Ectodermal cell (in vitro differentiated cells): ENCODE results near the gene PAX4.
A peak's percentile ranks its signal among the peaks of the same experiment; 100 is the strongest.

Experiments used
- H3K27ac ChIP-seq: 2 replicates; pipeline ENCODE4 v1.7.0; 2013; ENCODE audit warnings: mild to moderate bottlenecking, low read depth, low read length; ENCODE audit not compliant: insufficient read depth, poor library complexity, severe bottlenecking
- H3K27me3 ChIP-seq: 2 replicates; pipeline ENCODE4 v1.7.0; 2013; ENCODE audit warnings: mild to moderate bottlenecking, low read length; ENCODE audit not compliant: insufficient read depth, control insufficient read depth, poor library complexity, severe bottlenecking
- H3K36me3 ChIP-seq: one replicate; pipeline ENCODE4 v1.7.0; 2013; ENCODE audit warnings: low read length; ENCODE audit not compliant: control insufficient read depth, insufficient read depth
- H3K4me1 ChIP-seq: one replicate; pipeline ENCODE4 v1.7.0; 2013; ENCODE audit warnings: low read length; ENCODE audit not compliant: control insufficient read depth, insufficient read depth
- H3K4me3 ChIP-seq: 2 replicates; pipeline ENCODE4 v1.7.0; 2013; ENCODE audit warnings: low read depth, low read length, control low read depth; ENCODE audit not compliant: insufficient read depth
- H3K9me3 ChIP-seq: 2 replicates; pipeline ENCODE4 v1.7.0; 2013; ENCODE audit warnings: mild to moderate bottlenecking, low read length, moderate library complexity; ENCODE audit not compliant: control insufficient read depth
- WGBS, 2 experiments: methylation state at CpG; one replicate each; pipeline ENCODE4 v1.1.7; 2013; ENCODE audit warnings: missing lambda C conversion rate in 2 of 2; 5-methylcytosine and 5-hydroxymethylcytosine counted together

Gene PAX4

DNA sequence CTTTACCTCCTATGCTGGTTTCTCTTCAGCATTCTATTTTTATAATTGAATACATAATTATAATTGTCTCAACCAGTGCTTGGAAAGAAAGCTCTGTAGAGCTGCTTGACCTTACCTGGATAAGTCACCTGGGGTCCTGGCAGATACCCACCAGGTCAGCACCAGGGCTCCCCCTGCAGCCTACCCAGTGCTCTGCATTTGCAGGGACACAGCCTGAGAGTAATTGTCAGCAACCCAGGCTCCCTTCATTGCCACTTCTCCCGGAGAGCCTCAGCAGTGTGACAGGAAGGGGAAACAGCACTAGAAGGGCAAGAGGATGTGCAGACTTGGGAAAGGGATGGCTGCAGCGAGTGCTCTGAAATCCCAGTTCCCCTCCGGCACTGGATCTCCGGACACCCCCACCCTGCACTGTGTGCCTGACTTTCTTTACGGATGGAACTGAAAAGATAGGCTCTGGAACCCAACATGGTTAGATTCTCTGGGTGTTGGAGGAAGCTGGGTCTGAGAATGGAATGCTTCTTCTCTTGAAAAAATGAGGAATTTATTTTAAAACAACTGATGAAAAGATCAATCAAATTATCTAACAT, 11.4 kb upstream of the PAX4 start:
- Histone ChIP-seq H3K4me1 (no peaks in the 10 kb centered on the region), H3K36me3 (no peaks in the 10 kb centered on the region), H3K27me3 (no peaks in the 10 kb centered on the region), H3K9me3 (no peaks in the 10 kb centered on the region), H3K27ac (no peak overlapping the region), H3K4me3 (no peak overlapping the region)
- 34 to 44% methylated on average over 5 of the region's 5 CpGs for WGBS, 2 experiments

DNA sequence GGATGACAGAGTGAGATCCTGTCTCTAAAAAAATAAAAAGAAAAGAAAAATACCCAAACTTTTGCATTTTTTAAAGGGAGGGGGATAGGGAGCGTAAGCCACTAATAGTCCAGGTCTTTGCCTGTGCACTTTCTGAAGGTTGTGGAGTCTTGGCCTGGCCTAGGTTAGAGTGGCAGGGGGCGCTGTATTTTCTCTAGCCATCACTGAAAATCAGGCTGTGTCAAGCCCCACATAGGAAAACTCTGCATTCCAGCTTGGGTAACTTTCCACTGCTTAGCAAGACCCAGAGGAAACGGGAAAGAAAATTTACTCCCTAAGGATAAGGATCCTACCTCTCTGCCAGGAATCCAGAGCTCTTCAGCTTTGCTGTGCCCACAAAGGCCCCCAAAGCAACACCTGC, 10.5 kb upstream of the PAX4 start:
- Histone ChIP-seq H3K9me3 (no peaks in the 10 kb centered on the region), H3K4me1 (no peaks in the 10 kb centered on the region), H3K27ac (no peak overlapping the region), H3K27me3 (no peaks in the 10 kb centered on the region), H3K36me3 (no peaks in the 10 kb centered on the region), H3K4me3 (no peak overlapping the region)
- WGBS, 2 experiments, result 38 to 44% methylated on average over 3 of the region's 3 CpGs

DNA sequence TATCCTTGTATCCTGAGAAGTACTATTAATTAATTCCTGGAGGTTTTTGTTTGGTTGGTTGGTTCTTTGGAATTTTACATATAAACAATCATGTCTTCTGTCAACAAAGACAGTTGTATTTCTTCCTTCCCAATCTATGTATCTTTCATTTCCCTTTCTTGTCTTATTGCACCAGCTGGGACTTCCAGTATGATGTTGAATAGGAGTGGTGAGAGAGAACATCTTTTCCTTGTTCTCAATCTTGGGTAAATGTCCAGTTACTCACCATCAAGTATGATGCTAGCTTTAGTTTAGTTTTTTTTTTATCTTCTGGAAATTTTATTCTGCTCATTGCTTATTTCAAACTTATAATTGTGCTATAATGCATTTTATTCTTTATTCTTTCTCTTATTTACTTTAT, 7.4 kb upstream of the PAX4 start:
- Histone ChIP-seq H3K27ac (no peak overlapping the region), H3K36me3 (no peaks in the 10 kb centered on the region), H3K4me1 (no peaks in the 10 kb centered on the region)

DNA sequence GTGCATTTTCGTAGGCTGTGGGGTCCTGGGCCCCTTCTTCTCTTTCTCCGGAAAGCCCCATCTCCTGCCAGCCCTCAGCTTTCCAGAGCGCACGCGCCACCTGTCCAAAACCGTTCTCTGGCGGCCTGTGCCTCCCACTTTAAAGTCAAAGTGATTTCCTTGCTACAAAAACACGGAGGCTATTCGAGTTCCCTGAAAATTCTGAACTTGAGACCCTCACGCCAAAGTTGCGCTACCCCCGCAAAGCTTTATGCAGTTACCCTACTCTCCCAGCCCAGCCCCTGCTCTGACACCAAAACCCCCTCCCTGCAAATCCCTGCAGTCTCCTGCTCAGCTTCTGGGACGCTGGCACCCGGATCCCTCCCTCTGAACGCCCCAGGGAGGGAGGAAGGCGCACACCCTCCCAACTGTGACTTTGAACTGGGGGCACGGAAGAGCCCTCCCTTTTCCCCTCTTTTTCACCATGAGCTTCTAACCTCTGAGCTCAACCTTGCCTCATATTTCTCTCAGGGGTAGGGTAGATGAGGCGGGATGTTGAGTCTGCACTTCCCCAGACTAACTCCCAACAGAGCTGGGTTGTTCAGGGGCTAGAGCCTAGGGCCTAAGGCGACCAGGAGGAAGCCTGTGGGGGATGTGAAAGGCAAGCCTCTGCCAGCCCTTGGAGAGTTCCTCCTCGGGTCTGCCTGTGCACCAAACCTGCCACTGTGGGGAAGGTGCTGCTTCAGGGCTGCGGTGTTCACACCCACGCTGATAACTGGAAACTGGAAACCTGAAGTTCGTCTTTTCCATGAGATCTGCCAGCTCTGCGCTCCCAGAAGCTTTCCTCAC, 2.7 kb upstream of the PAX4 start:
- Histone ChIP-seq H3K36me3 (no peaks in the 10 kb centered on the region), H3K9me3 (no peaks in the 10 kb centered on the region), H3K4me1 (peaks cover 3% of the 10 kb centered on the region), H3K4me3 (peak overlapping the region; percentile 36), H3K27ac (no peak overlapping the region), H3K27me3 (peaks cover 43% of the 10 kb centered on the region)
- WGBS, 2 experiments, result 7 to 10% methylated on average over 24 of the region's 24 CpGs

More for the DNA sequence above, 7.4 kb upstream of the PAX4 start:
- Histone ChIP-seq H3K9me3 (no peaks in the 10 kb centered on the region), H3K4me3 (no peak overlapping the region), H3K27me3 (peaks cover 14% of the 10 kb centered on the region)

DNA sequence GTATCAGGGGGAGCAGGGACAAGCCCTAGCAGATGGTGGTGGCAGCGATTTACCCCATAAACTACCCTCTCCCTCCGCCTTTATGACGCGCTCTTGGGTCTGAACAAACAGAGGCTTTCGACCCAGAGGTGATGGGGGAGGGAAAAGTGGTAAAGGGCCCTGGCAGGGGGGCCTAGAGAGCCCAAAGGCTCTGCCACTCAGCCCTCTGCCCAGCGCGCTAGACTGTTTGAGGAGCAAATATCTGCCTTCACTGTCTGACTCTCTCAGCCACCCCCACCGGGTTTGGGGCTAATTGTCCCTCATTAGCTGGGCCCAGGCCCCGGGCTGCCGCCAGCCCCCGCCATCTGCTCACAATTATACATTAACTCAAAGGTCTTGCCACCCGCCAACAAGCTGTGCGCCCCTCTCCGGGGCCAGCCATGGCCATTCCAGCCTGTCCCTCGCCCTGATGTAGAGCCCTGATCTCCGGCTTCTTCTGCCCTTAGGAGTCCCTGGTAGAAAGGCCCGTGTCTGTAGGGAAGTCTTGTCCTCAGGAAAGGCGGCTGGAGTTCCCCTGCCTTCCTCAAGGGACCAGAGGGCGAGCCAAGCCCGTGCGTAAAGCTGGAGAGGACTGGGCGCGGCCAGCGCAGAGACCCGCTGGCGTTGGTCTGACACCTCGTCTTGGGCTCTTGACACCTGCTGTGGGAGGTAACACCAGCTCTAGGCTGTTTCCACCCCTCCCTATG, 1.9 kb upstream of the PAX4 start:
- Histone ChIP-seq H3K36me3 (no peaks in the 10 kb centered on the region), H3K27me3 (peaks cover 43% of the 10 kb centered on the region), H3K4me3 (peak overlapping the region; percentile 36), H3K9me3 (no peaks in the 10 kb centered on the region), H3K27ac (no peak overlapping the region), H3K4me1 (peaks cover 3% of the 10 kb centered on the region)
- 27 to 31% methylated on average over 24 to 27 of the region's 27 CpGs for WGBS, 2 experiments

DNA sequence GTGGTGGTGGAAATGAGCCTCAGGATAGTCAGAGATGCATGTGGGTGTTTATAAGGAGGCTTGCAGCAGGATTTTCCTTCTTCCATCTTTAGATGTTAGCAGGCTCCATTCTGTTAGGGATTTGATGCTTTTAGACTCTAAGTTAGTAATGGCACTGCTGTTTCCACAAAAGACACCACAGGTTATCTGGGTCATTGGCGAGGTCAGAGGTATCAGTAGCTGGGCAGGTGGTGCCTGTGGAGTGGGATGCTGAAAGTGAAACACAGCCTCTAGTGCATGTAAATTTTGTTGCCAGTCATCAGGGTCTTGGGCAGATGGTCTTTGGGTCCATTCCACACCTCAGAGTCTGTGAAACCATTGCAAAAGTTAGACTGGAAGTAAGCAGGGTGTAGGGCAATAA, 833 bp upstream of the PAX4 start:
- Histone ChIP-seq H3K4me3 (no peak overlapping the region), H3K9me3 (no peaks in the 10 kb centered on the region), H3K4me1 (peaks cover 3% of the 10 kb centered on the region), H3K27me3 (peaks cover 43% of the 10 kb centered on the region), H3K27ac (no peak overlapping the region), H3K36me3 (no peaks in the 10 kb centered on the region)
- WGBS, 2 experiments, result 85 to 95% methylated on average over 1 of the region's 1 CpG

DNA sequence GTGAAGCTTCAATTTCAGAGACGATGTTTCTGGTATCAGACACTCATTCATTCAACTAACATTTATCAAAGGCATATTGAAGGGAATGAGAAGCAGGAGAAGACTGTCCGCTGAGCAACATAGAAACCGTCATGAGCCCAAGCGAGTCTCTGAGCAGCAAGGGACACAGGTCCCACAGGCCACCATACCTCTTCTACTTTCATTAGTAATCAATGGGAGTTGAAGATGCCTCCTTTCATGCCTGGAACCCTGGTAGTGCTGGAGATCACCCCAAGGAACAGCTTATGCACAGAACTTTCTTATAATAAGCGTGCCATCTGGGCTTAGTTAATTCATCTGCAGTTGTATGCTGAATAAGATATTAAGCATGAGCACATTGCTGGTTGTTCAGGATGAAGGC, 1.2 kb downstream of the PAX4 start:
- Histone ChIP-seq H3K9me3 (no peaks in the 10 kb centered on the region), H3K36me3 (no peaks in the 10 kb centered on the region), H3K4me1 (peaks cover 3% of the 10 kb centered on the region), H3K27me3 (peaks cover 41% of the 10 kb centered on the region), H3K27ac (no peak overlapping the region), H3K4me3 (no peak overlapping the region)
- 91 to 97% methylated on average over 5 of the region's 5 CpGs for WGBS, 2 experiments

DNA sequence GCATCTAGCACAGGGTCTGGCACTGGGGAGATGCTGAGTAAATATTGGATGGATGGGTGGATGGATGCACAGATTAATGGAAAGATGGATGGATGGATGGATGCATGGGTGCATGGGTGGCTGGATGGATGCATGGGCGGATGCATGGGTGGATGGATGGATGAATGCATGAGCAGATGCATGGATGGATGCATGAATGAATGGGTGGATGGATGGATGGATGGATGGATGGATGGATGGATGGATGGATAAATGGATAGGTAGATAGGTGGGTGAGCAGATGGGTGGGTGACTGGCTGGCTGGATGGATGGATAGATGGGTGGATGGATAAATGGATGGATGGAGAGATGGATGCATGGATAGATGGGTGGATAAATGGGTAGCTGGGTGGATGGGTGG, 5.7 kb downstream of the PAX4 start:
- no peaks in the 10 kb centered on the region for H3K4me1 ChIP-seq
- H3K9me3 ChIP-seq, result no peaks in the 10 kb centered on the region
- 88 to 89% methylated on average over 1 of the region's 1 CpG for WGBS, 2 experiments
- no peak overlapping the region for H3K27ac ChIP-seq
- H3K27me3 ChIP-seq, result peaks cover 10% of the 10 kb centered on the region
- H3K4me3 ChIP-seq, result no peak overlapping the region
- H3K36me3 ChIP-seq, result no peaks in the 10 kb centered on the region

DNA sequence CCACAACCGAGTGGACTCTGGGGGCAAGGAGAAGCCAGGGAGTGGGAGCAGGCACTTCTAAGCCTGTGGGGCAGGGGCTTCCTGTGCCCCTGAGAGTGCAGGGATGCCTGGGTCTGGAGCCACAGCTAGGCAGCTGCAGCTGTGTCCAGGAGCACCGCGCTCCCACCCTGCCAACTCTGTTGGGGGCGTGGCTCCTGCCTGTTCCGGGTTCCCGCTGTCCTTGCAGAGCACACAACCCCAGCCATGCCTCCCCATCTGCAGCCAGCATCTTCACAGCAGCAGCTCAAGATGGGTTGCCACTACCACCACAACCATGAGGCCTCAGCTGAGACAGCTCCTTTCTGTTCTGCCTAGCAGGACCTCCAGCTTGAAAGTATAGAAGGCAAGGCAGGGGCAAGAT, 8.6 kb downstream of the PAX4 start:
- no peaks in the 10 kb centered on the region for H3K4me1 ChIP-seq
- no peaks in the 10 kb centered on the region for H3K36me3 ChIP-seq
- H3K9me3 ChIP-seq, result no peaks in the 10 kb centered on the region
- no peaks in the 10 kb centered on the region for H3K27me3 ChIP-seq
- no peak overlapping the region for H3K27ac ChIP-seq
- 88 to 91% methylated on average over 6 of the region's 6 CpGs for WGBS, 2 experiments
- H3K4me3 ChIP-seq, result no peak overlapping the region

DNA sequence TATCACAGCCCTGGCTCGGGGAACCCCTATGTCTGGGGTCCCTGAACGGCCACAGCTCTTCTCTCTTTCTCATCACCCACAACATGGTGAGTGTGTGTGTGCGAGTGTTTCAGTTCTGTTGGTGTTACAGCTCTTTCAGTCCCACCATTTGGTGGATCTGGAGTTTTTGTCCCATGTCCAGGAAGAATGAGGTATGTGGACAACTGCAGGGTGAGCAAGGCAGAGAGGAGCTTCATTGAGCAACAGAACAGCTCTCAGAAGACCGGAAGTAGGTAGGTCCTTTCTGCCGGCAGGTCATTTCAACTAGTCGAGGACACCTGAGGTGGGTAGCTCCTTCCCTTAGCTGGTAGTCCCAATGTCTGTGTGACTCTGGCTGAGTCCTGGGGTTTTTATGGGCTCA, 9.5 kb downstream of the PAX4 start:
- H3K36me3 ChIP-seq, result no peaks in the 10 kb centered on the region
- WGBS, 2 experiments, result 90 to 91% methylated on average over 4 to 6 of the region's 6 CpGs

More for the DNA sequence above, 9.5 kb downstream of the PAX4 start:
- Histone ChIP-seq H3K4me1 (no peaks in the 10 kb centered on the region), H3K27me3 (no peaks in the 10 kb centered on the region), H3K4me3 (no peak overlapping the region), H3K9me3 (no peaks in the 10 kb centered on the region), H3K27ac (no peak overlapping the region)
